HG03108 (cell line): ENCODE data around the gene PLK5.
A peak's percentile ranks its signal among the peaks of the same experiment; 100 is the strongest.

ENCODE experiments used
- ATAC-seq: cut with Tn5 transposase; IDR thresholded peaks from one replicate; pipeline ENCODE4 v1.9.1; 2021; ENCODE audit warnings: moderate library complexity; ENCODE audit not compliant: unreplicated experiment

PLK5 gene

DNA sequence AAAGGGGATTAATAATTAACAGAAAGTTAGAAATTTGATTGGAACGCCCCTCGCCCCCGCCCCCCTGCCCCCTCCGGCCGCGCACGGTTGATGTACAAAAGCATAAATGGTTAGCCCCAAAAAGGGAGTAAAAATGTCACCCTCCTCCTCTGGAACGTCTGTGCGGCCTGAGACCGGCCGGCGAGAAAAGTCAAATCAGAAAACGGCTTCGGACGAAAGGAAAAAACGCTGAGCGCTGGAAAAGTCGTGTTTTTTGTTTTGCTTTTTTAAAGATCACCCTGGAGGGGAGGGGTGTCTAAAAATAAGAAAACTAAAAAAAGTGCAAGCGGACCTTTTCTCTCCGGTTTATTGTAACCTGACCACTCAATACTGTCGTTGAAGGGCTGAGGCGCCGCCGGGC is 31.1 kb downstream of the PLK5 start:
- ATAC-seq, result no peak

DNA sequence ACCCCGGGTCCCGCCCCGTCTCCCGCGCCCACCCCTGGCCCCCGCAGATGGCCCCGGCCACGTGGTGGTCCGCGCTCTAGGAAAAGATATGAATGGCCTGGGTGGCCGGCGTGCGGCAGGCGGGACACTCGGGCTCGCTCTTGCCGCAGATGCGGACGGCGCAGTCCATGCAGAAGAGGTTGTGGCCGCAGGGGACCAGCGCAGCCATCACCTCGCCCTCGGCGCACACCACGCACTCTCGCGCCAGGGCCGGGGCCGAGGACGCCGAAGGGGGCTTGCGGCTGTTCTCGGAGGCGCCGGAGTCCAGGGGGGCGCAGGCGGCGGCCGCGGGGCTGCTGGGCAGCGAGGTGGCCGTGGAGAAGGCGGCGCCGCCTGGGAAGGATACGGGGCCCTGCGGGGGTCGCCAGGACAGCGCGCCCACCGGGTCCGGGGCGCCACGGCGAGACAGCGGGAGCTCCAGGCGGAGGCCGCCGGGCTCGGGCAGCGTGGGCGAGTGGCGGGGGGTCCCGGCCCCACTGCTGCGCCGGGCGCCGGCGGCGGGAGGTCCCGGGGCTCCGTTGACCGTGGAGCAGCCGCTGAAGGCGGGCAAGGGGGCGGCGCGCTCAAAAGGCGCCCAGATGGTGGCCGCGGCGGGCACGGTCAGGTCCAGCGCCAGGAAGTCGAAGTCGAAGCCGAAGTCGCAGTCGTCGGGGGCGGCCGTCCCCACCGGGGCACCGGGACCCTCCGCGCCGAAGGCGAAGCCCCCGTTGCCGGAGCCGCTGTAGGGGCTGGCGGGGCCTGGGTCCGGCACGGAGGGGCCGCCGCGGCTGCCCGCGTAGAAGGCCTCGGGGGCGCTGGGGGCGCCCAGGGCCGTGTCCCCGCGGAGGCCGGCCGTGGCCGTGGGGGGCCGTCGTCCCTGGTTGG is 31.9 kb downstream of the PLK5 start:
- no peak for ATAC-seq

GRCh38 chr19:1556390-1557070 is 32.7 kb downstream of the PLK5 start:
- no peak for ATAC-seq

DNA sequence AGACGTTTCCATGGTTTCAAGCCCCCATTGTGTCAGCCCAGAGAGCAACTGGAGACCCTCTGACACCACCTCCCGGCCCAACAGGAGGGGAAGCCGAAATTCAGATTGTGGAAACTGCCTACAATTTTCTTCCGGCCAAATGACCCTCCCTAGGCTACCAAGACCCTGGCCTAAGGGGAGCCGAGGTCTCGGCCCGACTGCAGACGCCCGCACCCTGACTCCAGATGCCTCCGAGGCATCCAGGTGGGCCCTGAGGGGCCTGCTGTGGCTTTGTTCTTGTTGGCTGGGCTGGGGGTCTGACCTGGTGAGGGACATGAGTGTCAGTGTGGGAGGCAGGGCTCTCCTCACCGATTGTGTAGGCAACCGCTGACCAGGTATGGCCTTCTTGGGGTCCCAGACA is 34.7 kb downstream of the PLK5 start:
- no peak for ATAC-seq

GRCh38 chr19:1560286-1560882 is 36.5 kb downstream of the PLK5 start:
- no peak for ATAC-seq

- no peak for ATAC-seq
These were observed 37.5 kb downstream of the PLK5 start for GRCh38 chr19:1561236-1561842.

GRCh38 chr19:1563251-1563650 is 39.4 kb downstream of the PLK5 start:
- ATAC-seq, result no peak

GRCh38 chr19:1566392-1567115 is 42.7 kb downstream of the PLK5 start:
- no peak for ATAC-seq

DNA sequence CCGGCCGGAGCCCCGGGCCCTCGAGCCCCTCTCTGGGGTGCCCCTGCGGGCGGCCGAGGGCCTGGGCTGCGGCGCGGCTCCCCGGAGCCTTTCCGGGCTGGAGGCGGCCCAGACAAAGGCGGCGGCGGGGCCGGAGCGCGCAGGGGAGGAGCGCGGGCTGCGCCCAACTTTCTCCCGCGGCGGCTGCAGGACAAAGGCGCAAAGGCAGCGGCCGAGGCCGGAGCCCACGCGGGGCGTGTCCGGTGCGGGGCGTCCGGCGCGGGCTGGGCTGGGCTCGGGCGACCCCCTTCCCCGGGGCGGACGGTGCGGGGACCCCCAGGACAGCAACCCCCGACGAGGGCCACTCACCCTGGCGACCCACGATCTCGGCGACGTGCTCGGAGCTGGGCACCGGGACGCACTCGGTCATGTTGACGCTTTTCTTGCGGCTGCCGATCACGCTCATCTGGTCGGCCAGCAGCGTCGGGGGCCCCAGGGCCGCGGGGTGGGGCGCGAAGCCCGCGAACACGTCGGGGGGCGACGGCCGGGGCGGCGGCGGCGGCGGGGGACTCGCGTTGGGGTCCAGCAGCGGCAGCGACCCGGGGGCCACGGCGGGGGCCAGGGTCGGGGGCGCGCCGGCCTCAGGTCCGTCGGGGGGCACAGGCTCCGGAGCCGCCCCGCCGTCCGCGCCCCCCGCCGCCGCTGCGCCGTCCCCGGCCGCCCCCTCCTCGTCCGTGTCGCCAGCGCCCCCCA is 43.4 kb downstream of the PLK5 start:
- no peak for ATAC-seq

DNA sequence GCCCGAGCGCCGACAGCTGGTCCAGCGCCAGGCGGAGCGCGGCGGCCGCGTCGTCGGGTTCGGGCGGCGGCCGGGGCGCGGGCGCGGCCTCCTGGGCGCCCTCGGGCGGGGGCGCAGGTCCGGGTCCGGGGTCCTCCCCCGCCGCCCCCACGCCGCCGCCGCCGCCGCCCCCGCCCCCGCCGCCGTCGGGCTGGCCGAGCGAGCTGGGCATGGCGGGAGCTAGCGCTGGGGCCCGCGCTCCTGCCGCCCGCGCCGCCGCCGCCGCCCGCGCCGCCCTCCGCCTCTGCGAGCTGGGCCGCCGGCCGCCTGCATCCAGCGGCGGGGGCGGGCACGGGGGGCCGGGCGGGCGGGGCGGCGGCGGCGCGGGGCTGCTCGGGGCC is 44.0 kb downstream of the PLK5 start:
- ATAC-seq, result no peak

- peak; percentile 56 for ATAC-seq
These were observed 44.6 kb downstream of the PLK5 start, which contains the start of gene MEX3D for GRCh38 chr19:1568320-1569019. MEX3D (minus strand) TSS chr19:1568325; CDS start chr19:1568058, 267 bp downstream.

- ATAC-seq, result no peak
These were observed 46.1 kb downstream of the PLK5 start for GRCh38 chr19:1569997-1570396.

GRCh38 chr19:1570836-1571235 is 47.0 kb downstream of the PLK5 start:
- ATAC-seq, result no peak

- ATAC-seq, result no peak
These were observed 47.5 kb downstream of the PLK5 start for GRCh38 chr19:1571358-1571757.

- ATAC-seq, result no peak
These were observed 48.9 kb downstream of the PLK5 start for GRCh38 chr19:1572795-1573194.

- ATAC-seq, result no peak
These were observed 50.7 kb downstream of the PLK5 start for GRCh38 chr19:1574354-1575136.

GRCh38 chr19:1575323-1576241 is 51.7 kb downstream of the PLK5 start:
- ATAC-seq, result no peak
